ENCODE results near the gene TCF12.

Gene TCF12

GRCh38 chr15:57323299-57323805 lies 404.9 kb downstream of the TCF12 start:
- Histone ChIP-seq H3K4me3 (ENCODE audit: low read length) (no peak overlapping the region), H3K9ac (ENCODE audit: low read length) (no peak overlapping the region), H3K27me3 (ENCODE audit: control insufficient read depth, insufficient read depth, low read length) (no peaks in the 10 kb centered on the region), H3K4me1 (ENCODE audit: control insufficient read depth, insufficient read depth, low read length) (peaks cover 45% of the 10 kb centered on the region), H3K36me3 (ENCODE audit: control insufficient read depth, insufficient read depth, low read length) (no peaks in the 10 kb centered on the region), H3K9me3 (ENCODE audit: control insufficient read depth, low read length) (no peaks in the 10 kb centered on the region)

GRCh38 chr15:57323806-57324589 lies 405.6 kb downstream of the TCF12 start:
- Histone ChIP-seq H3K36me3 (ENCODE audit: control insufficient read depth, insufficient read depth, low read length) (no peaks in the 10 kb centered on the region), H3K27me3 (ENCODE audit: control insufficient read depth, insufficient read depth, low read length) (no peaks in the 10 kb centered on the region), H3K4me1 (ENCODE audit: control insufficient read depth, insufficient read depth, low read length) (peaks cover 45% of the 10 kb centered on the region), H3K4me3 (ENCODE audit: low read length) (no peak overlapping the region), H3K9me3 (ENCODE audit: control insufficient read depth, low read length) (no peaks in the 10 kb centered on the region), H3K9ac (ENCODE audit: low read length) (no peak overlapping the region)

DNA sequence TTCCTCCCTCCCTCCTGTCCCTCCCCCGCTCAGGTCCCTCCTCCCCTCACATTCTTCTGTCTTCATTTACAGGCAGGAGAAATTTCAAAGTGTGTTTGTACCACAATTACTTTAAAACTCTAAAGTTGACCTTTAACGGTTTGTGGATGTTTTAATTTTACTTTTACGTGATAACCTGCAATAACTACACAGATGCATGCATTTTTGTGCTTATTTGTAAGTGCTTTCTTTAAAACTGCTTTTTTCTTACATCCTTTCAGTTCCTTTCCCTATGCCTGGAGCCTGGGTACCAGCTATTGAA lies 406.1 kb downstream of the TCF12 start:
- H3K4me3 ChIP-seq (ENCODE audit: low read length): no peak overlapping the region
- H3K27me3 ChIP-seq (ENCODE audit: control insufficient read depth, insufficient read depth, low read length): no peaks in the 10 kb centered on the region
- no peaks in the 10 kb centered on the region for H3K9me3 ChIP-seq (ENCODE audit: control insufficient read depth, low read length)
- H3K9ac ChIP-seq (ENCODE audit: low read length): no peak overlapping the region
- no peaks in the 10 kb centered on the region for H3K36me3 ChIP-seq (ENCODE audit: control insufficient read depth, insufficient read depth, low read length)
- H3K4me1 ChIP-seq (ENCODE audit: control insufficient read depth, insufficient read depth, low read length): peaks cover 45% of the 10 kb centered on the region

DNA sequence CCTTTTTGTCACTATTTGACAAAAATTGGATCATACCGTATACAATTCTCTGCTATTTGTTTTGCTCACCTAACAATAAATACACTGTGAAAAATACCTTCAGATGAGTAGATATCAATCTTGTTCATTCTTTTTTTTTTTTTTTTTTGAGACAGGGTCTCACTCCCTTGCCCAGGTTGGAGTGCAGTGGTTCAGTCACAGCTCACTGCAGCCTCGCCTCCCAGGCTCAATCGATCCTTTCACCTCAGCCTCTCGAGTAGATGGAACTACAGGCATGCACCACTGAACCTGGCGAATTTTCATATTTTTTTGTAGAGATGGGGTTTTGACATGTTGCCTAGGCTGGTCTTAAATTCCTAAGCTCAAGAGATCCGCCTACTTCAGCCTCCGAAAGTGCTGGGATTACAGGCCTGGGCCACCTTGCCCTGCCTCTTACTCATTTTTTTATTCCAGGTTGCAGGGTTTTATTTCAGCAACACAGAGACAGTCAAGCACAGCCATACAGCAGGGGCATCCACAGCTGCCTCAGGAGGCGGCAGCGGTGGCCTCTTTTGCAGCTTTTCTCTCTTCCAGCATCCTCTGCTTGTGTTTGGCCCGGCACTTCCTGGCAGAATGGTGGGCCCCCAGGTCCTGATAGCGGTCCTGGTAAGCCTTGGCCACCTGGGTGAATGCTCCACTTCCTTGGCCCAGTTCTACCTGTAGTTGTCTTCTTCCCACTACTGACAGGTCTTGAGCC lies 406.7 kb downstream of the TCF12 start:
- no peak overlapping the region for H3K4me3 ChIP-seq (ENCODE audit: low read length)
- no peaks in the 10 kb centered on the region for H3K27me3 ChIP-seq (ENCODE audit: control insufficient read depth, insufficient read depth, low read length)
- H3K36me3 ChIP-seq (ENCODE audit: control insufficient read depth, insufficient read depth, low read length): no peaks in the 10 kb centered on the region
- H3K9ac ChIP-seq (ENCODE audit: low read length): no peak overlapping the region
- peaks cover 44% of the 10 kb centered on the region for H3K4me1 ChIP-seq (ENCODE audit: control insufficient read depth, insufficient read depth, low read length)
- no peaks in the 10 kb centered on the region for H3K9me3 ChIP-seq (ENCODE audit: control insufficient read depth, low read length)

DNA sequence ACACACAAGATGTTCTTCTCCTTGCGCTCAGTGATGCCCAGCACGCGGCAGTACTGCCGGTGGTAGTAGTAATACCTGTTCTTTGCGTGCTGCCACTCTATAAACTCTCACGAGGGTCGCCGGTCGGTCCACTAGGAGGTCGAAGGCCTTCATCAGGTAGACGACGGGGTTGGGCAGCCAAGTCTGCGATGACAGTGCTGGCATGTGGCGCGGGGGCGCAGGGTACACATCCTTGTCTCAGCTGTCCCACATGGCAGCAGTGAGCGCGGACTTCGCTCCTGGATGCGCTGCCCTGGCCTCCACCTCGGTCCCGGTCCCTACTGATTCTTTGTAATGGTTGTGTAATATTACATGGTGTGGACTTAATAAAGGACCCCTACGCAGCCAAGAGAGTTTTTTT lies 407.8 kb downstream of the TCF12 start:
- Histone ChIP-seq H3K27me3 (ENCODE audit: control insufficient read depth, insufficient read depth, low read length) (no peaks in the 10 kb centered on the region), H3K4me3 (ENCODE audit: low read length) (no peak overlapping the region), H3K4me1 (ENCODE audit: control insufficient read depth, insufficient read depth, low read length) (peaks cover 33% of the 10 kb centered on the region), H3K9ac (ENCODE audit: low read length) (no peak overlapping the region), H3K36me3 (ENCODE audit: control insufficient read depth, insufficient read depth, low read length) (no peaks in the 10 kb centered on the region), H3K9me3 (ENCODE audit: control insufficient read depth, low read length) (no peaks in the 10 kb centered on the region)

GRCh38 chr15:57327985-57328471 lies 409.6 kb downstream of the TCF12 start:
- Histone ChIP-seq H3K9ac (ENCODE audit: low read length) (no peak overlapping the region), H3K4me3 (ENCODE audit: low read length) (no peak overlapping the region), H3K27me3 (ENCODE audit: control insufficient read depth, insufficient read depth, low read length) (no peaks in the 10 kb centered on the region), H3K36me3 (ENCODE audit: control insufficient read depth, insufficient read depth, low read length) (no peaks in the 10 kb centered on the region), H3K4me1 (ENCODE audit: control insufficient read depth, insufficient read depth, low read length) (peaks cover 23% of the 10 kb centered on the region), H3K9me3 (ENCODE audit: control insufficient read depth, low read length) (no peaks in the 10 kb centered on the region)

DNA sequence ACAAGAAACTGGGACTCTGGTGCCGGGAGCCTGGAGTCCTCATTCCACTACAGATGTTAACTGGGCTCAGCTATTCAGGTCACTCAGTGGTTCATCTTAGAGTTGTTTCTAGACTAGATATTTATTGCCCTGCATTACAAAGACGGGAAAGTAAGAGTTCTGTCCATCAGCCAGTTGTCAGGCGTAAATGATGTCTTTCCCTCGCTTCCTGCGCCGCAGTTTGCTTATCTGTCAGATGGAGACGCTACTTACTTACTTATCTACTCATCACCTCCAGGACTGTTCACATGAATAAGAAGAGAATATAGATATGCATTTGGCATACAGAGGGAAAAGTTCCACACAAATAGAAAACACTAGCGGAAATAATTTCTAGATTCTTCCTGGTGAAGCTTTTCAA lies 410.0 kb downstream of the TCF12 start:
- Histone ChIP-seq H3K27me3 (ENCODE audit: control insufficient read depth, insufficient read depth, low read length) (no peaks in the 10 kb centered on the region), H3K36me3 (ENCODE audit: control insufficient read depth, insufficient read depth, low read length) (no peaks in the 10 kb centered on the region), H3K9me3 (ENCODE audit: control insufficient read depth, low read length) (no peaks in the 10 kb centered on the region), H3K4me1 (ENCODE audit: control insufficient read depth, insufficient read depth, low read length) (peaks cover 18% of the 10 kb centered on the region), H3K9ac (ENCODE audit: low read length) (no peak overlapping the region), H3K4me3 (ENCODE audit: low read length) (no peak overlapping the region)

DNA sequence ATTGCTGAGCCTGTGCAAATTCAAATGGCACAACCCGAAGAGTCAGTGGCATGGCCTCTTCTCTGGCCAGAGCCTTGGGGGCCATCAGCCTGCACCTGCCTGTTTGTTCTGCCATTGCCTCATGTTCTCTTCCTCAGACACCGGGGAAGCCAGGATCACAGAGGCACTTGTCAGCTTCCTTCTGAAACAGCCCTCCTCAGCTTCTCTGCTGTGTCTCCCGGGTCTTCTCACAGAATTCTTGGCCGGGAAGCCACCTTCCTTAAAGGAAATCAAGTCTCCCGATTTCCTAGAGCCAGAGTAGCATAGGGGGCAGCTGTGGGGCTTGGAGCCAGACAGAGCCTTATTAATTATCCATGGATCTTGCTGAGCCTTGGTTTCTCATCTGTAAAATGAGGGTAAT lies 410.5 kb downstream of the TCF12 start:
- no peak overlapping the region for H3K9ac ChIP-seq (ENCODE audit: low read length)
- H3K27me3 ChIP-seq (ENCODE audit: control insufficient read depth, insufficient read depth, low read length): no peaks in the 10 kb centered on the region
- peaks cover 14% of the 10 kb centered on the region for H3K4me1 ChIP-seq (ENCODE audit: control insufficient read depth, insufficient read depth, low read length)
- no peaks in the 10 kb centered on the region for H3K36me3 ChIP-seq (ENCODE audit: control insufficient read depth, insufficient read depth, low read length)
- H3K9me3 ChIP-seq (ENCODE audit: control insufficient read depth, low read length): no peaks in the 10 kb centered on the region
- H3K4me3 ChIP-seq (ENCODE audit: low read length): no peak overlapping the region

- H3K4me1 ChIP-seq (ENCODE audit: control insufficient read depth, insufficient read depth, low read length): peaks cover 19% of the 10 kb centered on the region
- H3K27me3 ChIP-seq (ENCODE audit: control insufficient read depth, insufficient read depth, low read length): no peaks in the 10 kb centered on the region
- H3K36me3 ChIP-seq (ENCODE audit: control insufficient read depth, insufficient read depth, low read length): no peaks in the 10 kb centered on the region
- H3K4me3 ChIP-seq (ENCODE audit: low read length): no peak overlapping the region
- no peak overlapping the region for H3K9ac ChIP-seq (ENCODE audit: low read length)
- H3K9me3 ChIP-seq (ENCODE audit: control insufficient read depth, low read length): no peaks in the 10 kb centered on the region
Observed at GRCh38 chr15:57329582-57330367, 411.3 kb downstream of the TCF12 start.

DNA sequence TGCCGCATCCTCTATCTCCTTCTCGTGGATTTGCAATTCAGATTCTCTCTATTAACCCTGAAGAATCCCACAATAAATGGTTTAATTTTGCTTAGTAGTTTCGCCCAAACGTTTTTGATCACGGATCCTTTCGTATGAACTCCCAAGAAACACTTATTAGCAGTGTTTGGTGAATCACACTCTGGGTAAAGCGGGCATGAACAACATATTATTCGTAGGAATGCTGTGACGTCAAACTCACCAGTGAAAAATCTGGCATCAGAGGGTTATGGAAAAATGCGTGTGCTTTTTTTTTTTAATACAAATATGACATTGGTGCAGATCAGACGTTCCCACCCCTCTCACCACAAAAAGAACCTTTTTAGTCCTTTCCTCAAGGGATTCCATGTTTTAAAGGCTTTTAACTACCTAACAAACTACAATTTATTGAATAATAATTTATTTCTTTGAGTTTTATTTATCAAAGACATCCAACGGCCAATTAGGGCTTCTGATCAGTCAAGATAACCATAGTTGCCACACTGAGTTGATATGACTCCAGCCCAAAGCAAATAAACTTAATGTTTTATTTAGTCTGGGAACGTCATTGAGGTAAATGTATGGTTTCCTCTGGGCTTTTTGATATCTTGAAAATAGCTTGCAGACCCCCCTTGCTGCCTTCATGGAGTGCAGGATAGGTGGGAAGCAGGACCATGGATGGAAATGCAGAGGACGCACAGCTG lies 412.3 kb downstream of the TCF12 start:
- no peaks in the 10 kb centered on the region for H3K36me3 ChIP-seq (ENCODE audit: control insufficient read depth, insufficient read depth, low read length)
- H3K4me3 ChIP-seq (ENCODE audit: low read length): no peak overlapping the region
- H3K9me3 ChIP-seq (ENCODE audit: control insufficient read depth, low read length): no peaks in the 10 kb centered on the region
- H3K4me1 ChIP-seq (ENCODE audit: control insufficient read depth, insufficient read depth, low read length): peaks cover 22% of the 10 kb centered on the region
- H3K27me3 ChIP-seq (ENCODE audit: control insufficient read depth, insufficient read depth, low read length): no peaks in the 10 kb centered on the region
- H3K9ac ChIP-seq (ENCODE audit: low read length): no peak overlapping the region

DNA sequence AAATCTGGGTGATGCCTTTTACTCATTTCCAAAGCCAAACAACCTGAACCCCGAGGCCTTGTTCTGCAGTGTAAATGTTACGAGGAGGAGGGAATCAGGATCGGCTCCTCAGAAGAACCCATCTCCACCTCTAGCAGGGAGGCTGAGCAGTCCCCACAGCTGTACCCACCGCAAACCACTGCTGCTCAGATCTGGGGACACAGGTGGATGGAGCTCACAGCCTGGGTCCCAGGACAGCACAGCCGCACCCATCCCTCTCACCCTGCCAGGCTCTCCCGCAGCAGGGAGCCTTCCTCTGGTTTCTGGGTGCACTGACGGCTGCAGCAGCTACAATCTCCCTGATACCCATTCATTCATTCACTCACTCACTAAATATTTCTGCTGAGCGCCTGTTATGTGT lies 413.9 kb downstream of the TCF12 start:
- no peaks in the 10 kb centered on the region for H3K36me3 ChIP-seq (ENCODE audit: control insufficient read depth, insufficient read depth, low read length)
- no peak overlapping the region for H3K9ac ChIP-seq (ENCODE audit: low read length)
- H3K4me1 ChIP-seq (ENCODE audit: control insufficient read depth, insufficient read depth, low read length): peaks cover 15% of the 10 kb centered on the region
- H3K9me3 ChIP-seq (ENCODE audit: control insufficient read depth, low read length): no peaks in the 10 kb centered on the region
- H3K27me3 ChIP-seq (ENCODE audit: control insufficient read depth, insufficient read depth, low read length): no peaks in the 10 kb centered on the region
- H3K4me3 ChIP-seq (ENCODE audit: low read length): no peak overlapping the region
